H1 (cell line): ENCODE data around the gene TRA2A. TPM values are rescaled to one million over a fixed set of nuclear protein-coding genes. Genes with fewer than 3 reads are reported as not detected.

Experiments used
- JUND ChIP-seq: IDR thresholded peaks from 2 replicates; pipeline ENCODE4 v1.6.1; 2011; ENCODE audit warnings: mild to moderate bottlenecking, improper control_type of control experiment, low read length
- PHF8 ChIP-seq: fragments of 200-600 bp; sonication (generic); conservative IDR thresholded peaks from 2 replicates; pipeline ENCODE4 v1.7.1; 2012; ENCODE audit warnings: low read depth, mild to moderate bottlenecking, inconsistent platforms, low read length, moderate library complexity
- POU5F1 ChIP-seq: IDR thresholded peaks from 2 replicates; pipeline ENCODE4 v1.6.1; 2011; ENCODE audit warnings: low read depth, mild to moderate bottlenecking, low read length, moderate library complexity
- RNF2 ChIP-seq: fragments of 200-900, 300-1000 bp; sonication (generic); IDR thresholded peaks from 2 replicates; pipeline ENCODE4 v1.7.1; 2016; ENCODE audit warnings: borderline replicate concordance, low read depth, mild to moderate bottlenecking, antibody characterized with exemption, low read length; ENCODE audit not compliant: poor library complexity, severe bottlenecking; ENCODE audit errors: missing control alignments
- SIX5 ChIP-seq: IDR thresholded peaks from 2 replicates; pipeline ENCODE4 v1.6.1; 2011; ENCODE audit warnings: mild to moderate bottlenecking, low read depth, low read length
- SP1 ChIP-seq: IDR thresholded peaks from 2 replicates; pipeline ENCODE4 v1.6.1; 2011; ENCODE audit warnings: low read depth, low read length
- TAF7 ChIP-seq: optimal IDR thresholded peaks from 2 replicates; pipeline ENCODE3; 2011; ENCODE audit warnings: low read depth, mild to moderate bottlenecking, inconsistent platforms, low read length, moderate library complexity, borderline replicate concordance
- polyA plus RNA-seq, 7 experiments: library from polyadenylated mRNA; depleted of rRNA in 3 of 7; stranded (reverse) in 5 of 7; unstranded in 2 of 7; fragments of >200 nt in 5 of 7; fragments of 200-250 nt in 2 of 7; gene quantifications; 1 replicate in 5 of 7; 2 replicates in 1 of 7; 4 replicates in 1 of 7; pipeline versions ENCODE4 v1.2.1 to v1.2.3, GENCODE V29; 2011 to 2013; ENCODE audit warnings: missing spikeins in 2 of 7, mixed read lengths in 2 of 7
- total RNA-seq: library from RNA; stranded (reverse); fragmentation: NEBNext Ultra II Directional; extraction: Animal tissue kit (Norgen Biotek cat#: 25700); gene quantifications from 2 replicates; pipeline ENCODE4 v1.2.1, GENCODE V29; 2021
- TF ChIP-seq, protein P1 (sequence below): fragments of 300-600 bp; sonication (generic); IDR thresholded peaks from 2 replicates; pipeline ENCODE4 v1.7.1; 2012; ENCODE audit warnings: low read length, moderate library complexity, mild to moderate bottlenecking, inconsistent platforms; ENCODE audit not compliant: insufficient replicate concordance

TRA2A gene
- total and polyA plus RNA-seq, 2 of the 8 experiments (the other 6 are each of a cell fraction or from before 2014, with no cell fraction given), result 116 to 125 TPM

DNA sequence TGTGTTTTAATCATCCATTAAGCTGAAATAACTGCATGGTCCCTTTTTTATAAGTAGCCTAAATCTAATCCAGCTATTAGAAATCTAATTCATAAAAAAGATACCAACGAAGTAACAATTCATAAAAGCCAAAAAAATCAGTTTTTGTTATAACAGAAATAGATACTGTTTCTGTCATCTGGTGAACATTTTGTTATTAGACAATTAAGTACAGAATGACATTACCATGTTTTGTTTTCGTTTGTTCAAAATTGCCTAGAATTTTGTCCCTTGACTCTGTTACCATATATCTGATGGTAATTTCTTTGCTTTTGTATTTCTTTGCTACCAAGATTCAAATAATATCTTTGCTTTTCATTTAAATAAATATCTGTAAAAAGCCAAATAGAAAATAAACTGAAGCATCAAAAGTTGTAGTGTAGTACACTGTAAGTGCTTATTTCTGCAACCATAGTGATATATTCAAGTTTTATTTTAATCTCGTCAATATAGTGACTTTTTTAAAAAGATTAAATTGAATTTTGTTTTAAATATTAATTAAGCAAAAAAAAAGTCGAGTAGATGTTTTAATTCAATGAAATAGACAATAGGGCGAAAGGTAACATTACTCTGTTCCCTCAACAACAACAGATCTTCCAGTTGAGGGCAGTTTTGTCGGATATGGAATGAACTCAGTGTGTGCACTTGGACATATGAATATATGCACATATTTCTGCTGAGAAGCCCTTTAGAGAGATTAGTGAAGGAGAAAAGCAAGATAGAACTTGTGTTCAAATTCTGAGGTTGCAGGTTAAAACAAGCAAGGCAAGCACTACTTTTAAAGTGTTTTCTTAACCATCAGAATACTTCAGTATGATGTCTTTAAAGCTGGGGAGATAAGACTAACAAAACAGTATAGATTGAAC is 53.6 kb downstream of the TRA2A start (continued):
- TF ChIP-seq, protein P1, sequence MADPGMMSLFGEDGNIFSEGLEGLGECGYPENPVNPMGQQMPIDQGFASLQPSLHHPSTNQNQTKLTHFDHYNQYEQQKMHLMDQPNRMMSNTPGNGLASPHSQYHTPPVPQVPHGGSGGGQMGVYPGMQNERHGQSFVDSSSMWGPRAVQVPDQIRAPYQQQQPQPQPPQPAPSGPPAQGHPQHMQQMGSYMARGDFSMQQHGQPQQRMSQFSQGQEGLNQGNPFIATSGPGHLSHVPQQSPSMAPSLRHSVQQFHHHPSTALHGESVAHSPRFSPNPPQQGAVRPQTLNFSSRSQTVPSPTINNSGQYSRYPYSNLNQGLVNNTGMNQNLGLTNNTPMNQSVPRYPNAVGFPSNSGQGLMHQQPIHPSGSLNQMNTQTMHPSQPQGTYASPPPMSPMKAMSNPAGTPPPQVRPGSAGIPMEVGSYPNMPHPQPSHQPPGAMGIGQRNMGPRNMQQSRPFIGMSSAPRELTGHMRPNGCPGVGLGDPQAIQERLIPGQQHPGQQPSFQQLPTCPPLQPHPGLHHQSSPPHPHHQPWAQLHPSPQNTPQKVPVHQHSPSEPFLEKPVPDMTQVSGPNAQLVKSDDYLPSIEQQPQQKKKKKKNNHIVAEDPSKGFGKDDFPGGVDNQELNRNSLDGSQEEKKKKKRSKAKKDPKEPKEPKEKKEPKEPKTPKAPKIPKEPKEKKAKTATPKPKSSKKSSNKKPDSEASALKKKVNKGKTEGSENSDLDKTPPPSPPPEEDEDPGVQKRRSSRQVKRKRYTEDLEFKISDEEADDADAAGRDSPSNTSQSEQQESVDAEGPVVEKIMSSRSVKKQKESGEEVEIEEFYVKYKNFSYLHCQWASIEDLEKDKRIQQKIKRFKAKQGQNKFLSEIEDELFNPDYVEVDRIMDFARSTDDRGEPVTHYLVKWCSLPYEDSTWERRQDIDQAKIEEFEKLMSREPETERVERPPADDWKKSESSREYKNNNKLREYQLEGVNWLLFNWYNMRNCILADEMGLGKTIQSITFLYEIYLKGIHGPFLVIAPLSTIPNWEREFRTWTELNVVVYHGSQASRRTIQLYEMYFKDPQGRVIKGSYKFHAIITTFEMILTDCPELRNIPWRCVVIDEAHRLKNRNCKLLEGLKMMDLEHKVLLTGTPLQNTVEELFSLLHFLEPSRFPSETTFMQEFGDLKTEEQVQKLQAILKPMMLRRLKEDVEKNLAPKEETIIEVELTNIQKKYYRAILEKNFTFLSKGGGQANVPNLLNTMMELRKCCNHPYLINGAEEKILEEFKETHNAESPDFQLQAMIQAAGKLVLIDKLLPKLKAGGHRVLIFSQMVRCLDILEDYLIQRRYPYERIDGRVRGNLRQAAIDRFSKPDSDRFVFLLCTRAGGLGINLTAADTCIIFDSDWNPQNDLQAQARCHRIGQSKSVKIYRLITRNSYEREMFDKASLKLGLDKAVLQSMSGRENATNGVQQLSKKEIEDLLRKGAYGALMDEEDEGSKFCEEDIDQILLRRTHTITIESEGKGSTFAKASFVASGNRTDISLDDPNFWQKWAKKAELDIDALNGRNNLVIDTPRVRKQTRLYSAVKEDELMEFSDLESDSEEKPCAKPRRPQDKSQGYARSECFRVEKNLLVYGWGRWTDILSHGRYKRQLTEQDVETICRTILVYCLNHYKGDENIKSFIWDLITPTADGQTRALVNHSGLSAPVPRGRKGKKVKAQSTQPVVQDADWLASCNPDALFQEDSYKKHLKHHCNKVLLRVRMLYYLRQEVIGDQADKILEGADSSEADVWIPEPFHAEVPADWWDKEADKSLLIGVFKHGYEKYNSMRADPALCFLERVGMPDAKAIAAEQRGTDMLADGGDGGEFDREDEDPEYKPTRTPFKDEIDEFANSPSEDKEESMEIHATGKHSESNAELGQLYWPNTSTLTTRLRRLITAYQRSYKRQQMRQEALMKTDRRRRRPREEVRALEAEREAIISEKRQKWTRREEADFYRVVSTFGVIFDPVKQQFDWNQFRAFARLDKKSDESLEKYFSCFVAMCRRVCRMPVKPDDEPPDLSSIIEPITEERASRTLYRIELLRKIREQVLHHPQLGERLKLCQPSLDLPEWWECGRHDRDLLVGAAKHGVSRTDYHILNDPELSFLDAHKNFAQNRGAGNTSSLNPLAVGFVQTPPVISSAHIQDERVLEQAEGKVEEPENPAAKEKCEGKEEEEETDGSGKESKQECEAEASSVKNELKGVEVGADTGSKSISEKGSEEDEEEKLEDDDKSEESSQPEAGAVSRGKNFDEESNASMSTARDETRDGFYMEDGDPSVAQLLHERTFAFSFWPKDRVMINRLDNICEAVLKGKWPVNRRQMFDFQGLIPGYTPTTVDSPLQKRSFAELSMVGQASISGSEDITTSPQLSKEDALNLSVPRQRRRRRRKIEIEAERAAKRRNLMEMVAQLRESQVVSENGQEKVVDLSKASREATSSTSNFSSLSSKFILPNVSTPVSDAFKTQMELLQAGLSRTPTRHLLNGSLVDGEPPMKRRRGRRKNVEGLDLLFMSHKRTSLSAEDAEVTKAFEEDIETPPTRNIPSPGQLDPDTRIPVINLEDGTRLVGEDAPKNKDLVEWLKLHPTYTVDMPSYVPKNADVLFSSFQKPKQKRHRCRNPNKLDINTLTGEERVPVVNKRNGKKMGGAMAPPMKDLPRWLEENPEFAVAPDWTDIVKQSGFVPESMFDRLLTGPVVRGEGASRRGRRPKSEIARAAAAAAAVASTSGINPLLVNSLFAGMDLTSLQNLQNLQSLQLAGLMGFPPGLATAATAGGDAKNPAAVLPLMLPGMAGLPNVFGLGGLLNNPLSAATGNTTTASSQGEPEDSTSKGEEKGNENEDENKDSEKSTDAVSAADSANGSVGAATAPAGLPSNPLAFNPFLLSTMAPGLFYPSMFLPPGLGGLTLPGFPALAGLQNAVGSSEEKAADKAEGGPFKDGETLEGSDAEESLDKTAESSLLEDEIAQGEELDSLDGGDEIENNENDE, result no peak
- TF ChIP-seq POU5F1, result no peak
- TF ChIP-seq PHF8, result no peak
- no peak for TF ChIP-seq RNF2
- TF ChIP-seq JUND, result no peak
- no peak for TF ChIP-seq SP1
- no peak for TF ChIP-seq TAF7
- no peak for TF ChIP-seq SIX5
- TF ChIP-seq, all 59 proteins: peak for 0
